T-helper 1 cell treated with Interleukin-12 subunit alpha and Interleukin-12 subunit beta and Interleukin-4 antibody, amounts not matched to agents 30 μg/mL and 1 μg/mL, for 36 hours (primary cell): ENCODE results near the gene CADM3.

Experiments
- H3K27ac Mint-ChIP-seq: one replicate; pipeline ENCODE4 v1.8.0; 2021; ENCODE audit warnings: mild to moderate bottlenecking, mixed read lengths
- H3K27me3 Mint-ChIP-seq: one replicate; pipeline ENCODE4 v1.8.0; 2021; ENCODE audit warnings: low read depth, mixed read lengths
- H3K36me3 Mint-ChIP-seq: one replicate; pipeline ENCODE4 v1.8.0; 2021; ENCODE audit warnings: low read depth, mixed read lengths
- H3K4me1 Mint-ChIP-seq: one replicate; pipeline ENCODE4 v1.8.0; 2021; ENCODE audit warnings: low read depth, mixed read lengths
- H3K4me3 Mint-ChIP-seq: one replicate; pipeline ENCODE4 v1.8.0; 2021; ENCODE audit warnings: mild to moderate bottlenecking, moderate library complexity, mixed read lengths
- H3K9me3 Mint-ChIP-seq: one replicate; pipeline ENCODE4 v1.8.0; 2021; ENCODE audit warnings: mixed read lengths

CADM3 gene

GRCh38 chr1:159207774-159208173 lies 36.4 kb downstream of the CADM3 start:
- peaks cover 54% of the 10 kb centered on the region for H3K27me3 Mint-ChIP-seq
- no peak overlapping the region for H3K4me3 Mint-ChIP-seq
- H3K9me3 Mint-ChIP-seq: no peaks in the 10 kb centered on the region
- H3K36me3 Mint-ChIP-seq: no peaks in the 10 kb centered on the region
- H3K27ac Mint-ChIP-seq: no peak overlapping the region
- H3K4me1 Mint-ChIP-seq: peaks cover 5% of the 10 kb centered on the region

DNA sequence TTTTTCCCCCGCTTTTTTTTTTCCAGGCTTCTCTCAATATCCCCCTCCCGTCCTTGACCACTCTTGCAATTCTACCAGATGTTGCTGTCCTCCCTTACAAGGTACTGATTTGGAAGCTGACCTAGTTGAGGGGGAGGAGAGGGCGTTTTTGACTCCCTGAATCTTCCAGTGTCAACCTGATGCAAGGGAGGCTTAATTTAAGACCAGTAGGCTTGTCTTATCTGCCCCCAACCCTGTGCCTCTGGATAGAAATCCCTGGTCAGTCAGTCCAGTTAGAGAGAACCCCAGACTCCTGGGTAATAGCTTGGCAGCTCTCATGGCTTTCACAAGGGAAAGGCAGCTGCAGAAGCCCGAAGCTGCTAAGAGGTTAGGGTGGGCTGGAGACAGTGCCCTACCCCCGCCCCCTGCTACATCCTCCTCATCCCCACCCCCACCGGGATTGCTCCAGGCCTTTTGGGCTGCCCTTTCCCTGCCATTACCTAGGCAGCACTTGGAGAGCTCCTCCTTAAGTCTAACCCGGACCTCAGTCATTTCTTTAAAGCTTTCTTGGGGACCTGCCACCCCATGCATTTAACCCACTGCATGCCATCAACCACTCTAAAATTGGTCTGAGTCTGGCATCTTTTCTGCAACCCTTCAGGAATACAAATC lies 36.9 kb downstream of the CADM3 start:
- no peak overlapping the region for H3K27ac Mint-ChIP-seq
- H3K27me3 Mint-ChIP-seq: peaks cover 55% of the 10 kb centered on the region
- no peaks in the 10 kb centered on the region for H3K9me3 Mint-ChIP-seq
- peaks cover 5% of the 10 kb centered on the region for H3K4me1 Mint-ChIP-seq
- H3K36me3 Mint-ChIP-seq: no peaks in the 10 kb centered on the region
- no peak overlapping the region for H3K4me3 Mint-ChIP-seq

DNA sequence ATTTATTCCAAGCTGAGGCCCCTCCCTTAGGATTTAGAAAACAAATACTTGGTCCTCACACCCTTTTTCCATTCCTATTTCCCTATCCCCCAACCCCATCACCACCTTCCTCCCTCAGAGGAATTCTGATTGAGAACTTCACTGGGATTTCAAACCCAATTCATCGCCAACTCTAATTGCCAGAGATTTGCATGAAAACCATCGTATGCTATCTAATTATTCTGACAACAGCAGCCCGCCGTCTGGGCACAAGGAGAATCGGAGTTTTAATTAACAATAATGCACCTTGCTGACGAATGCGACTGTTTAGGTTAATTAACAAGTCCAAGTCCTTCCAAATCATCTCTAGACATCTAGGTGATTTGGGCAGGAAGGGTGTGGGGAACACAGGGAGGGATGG lies 37.6 kb downstream of the CADM3 start:
- Mint-ChIP-seq H3K9me3 (no peaks in the 10 kb centered on the region), H3K4me3 (no peak overlapping the region), H3K27me3 (peaks cover 57% of the 10 kb centered on the region), H3K36me3 (no peaks in the 10 kb centered on the region), H3K4me1 (peaks cover 5% of the 10 kb centered on the region), H3K27ac (no peak overlapping the region)

DNA sequence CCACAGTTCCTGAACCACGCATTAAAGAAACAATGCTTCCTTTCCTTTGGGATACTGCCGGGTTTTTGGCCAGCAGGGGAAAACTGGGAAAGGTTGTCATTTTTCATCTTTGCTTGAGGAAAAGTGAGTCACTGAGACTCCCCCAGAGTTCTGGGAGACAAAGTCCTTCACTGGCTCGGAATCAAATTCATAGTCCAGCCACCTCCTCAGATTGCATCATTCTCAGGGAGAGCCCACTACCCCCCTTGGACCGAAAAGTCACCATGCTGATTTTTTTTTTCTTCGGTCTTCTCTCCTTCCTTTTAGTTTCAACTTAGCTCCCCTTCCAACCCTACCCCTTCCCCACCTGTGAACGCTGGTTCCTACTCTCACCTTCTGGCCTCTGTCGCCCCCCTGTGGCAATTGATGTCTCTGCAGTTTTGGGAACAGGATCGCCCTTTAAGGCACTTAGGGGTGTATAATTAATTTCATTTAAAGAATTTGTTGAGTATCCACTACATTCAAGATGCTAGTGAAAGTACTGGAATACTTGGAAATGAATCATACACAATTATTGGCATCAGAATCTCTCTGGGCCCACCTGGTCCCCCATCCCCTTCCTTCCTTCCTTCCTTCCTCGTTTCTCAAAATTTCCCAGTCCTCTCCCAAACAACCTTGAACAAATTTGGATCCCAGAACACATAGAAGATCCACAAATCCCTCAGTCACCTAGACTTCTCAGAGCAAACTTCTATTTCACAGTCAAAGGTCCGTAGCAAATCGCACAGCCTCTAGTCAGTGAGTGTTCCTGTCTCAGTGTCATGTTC lies 40.1 kb downstream of the CADM3 start:
- Mint-ChIP-seq H3K27me3 (peaks cover 44% of the 10 kb centered on the region), H3K36me3 (no peaks in the 10 kb centered on the region), H3K9me3 (no peaks in the 10 kb centered on the region), H3K4me3 (no peak overlapping the region), H3K27ac (no peak overlapping the region), H3K4me1 (peaks cover 5% of the 10 kb centered on the region)

DNA sequence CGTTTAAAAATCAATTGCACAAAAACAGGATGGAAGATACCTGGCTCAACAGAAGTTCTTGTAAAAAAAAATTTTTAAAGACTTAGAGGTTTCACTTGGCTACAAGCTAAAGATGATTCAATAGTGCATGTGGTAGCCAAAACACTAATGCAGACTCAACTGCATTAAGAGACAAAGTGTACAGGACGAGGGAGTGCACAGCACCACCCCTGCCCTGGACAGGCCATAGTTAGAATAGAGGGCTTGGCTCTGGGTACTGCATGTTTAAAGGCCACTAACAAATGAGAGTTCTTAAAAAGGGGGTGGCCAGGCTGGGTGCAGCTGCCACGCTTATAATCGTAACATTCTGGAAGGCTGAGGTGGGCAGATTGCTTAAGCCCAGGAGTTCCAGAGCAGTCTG lies 41.2 kb downstream of the CADM3 start:
- H3K27me3 Mint-ChIP-seq: peaks cover 36% of the 10 kb centered on the region
- no peaks in the 10 kb centered on the region for H3K9me3 Mint-ChIP-seq
- H3K27ac Mint-ChIP-seq: no peak overlapping the region
- H3K36me3 Mint-ChIP-seq: no peaks in the 10 kb centered on the region
- H3K4me1 Mint-ChIP-seq: peaks cover 5% of the 10 kb centered on the region
- H3K4me3 Mint-ChIP-seq: no peak overlapping the region

DNA sequence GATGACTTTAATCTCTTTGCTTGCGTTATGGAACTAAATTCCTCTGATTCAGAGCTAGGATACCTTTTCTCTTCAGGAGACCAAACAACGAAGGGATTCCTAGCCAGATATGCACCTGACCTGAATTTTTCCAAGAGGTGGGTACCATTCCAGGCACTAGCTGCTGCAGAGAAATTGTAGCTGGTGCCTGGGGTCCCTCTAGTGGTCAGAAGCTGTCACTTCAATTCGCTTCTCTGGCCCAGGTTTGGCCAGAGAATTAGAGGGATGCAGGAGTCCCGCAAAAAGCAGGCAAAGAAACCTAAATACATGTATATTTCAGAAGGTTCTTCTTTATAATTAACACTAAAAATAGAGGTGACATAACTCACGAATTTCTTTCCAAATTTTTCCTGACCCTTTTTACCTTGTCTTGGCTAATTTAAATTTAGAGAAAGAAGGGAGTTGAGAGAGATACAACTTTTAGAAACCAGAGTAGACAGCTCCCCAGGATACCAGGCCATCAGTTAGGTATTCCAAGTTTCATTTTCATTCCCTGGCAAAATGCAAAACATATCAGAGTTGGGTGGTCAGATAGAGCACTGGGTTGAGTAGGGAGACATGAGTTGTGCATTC lies 42.8 kb downstream of the CADM3 start:
- Mint-ChIP-seq H3K27ac (no peak overlapping the region), H3K27me3 (peaks cover 20% of the 10 kb centered on the region), H3K4me3 (no peak overlapping the region)

GRCh38 chr1:159218649-159219636 lies 47.5 kb downstream of the CADM3 start:
- no peaks in the 10 kb centered on the region for H3K27me3 Mint-ChIP-seq
- no peaks in the 10 kb centered on the region for H3K36me3 Mint-ChIP-seq
- H3K9me3 Mint-ChIP-seq: no peaks in the 10 kb centered on the region
- H3K4me3 Mint-ChIP-seq: no peak overlapping the region
- H3K27ac Mint-ChIP-seq: no peak overlapping the region
- H3K4me1 Mint-ChIP-seq: no peaks in the 10 kb centered on the region

More for the DNA sequence above, 42.8 kb downstream of the CADM3 start:
- Mint-ChIP-seq H3K4me1 (peaks cover 2% of the 10 kb centered on the region), H3K36me3 (no peaks in the 10 kb centered on the region), H3K9me3 (no peaks in the 10 kb centered on the region)

- H3K36me3 Mint-ChIP-seq: no peaks in the 10 kb centered on the region
- no peaks in the 10 kb centered on the region for H3K9me3 Mint-ChIP-seq
- no peak overlapping the region for H3K27ac Mint-ChIP-seq
- no peaks in the 10 kb centered on the region for H3K4me1 Mint-ChIP-seq
- peaks cover 4% of the 10 kb centered on the region for H3K27me3 Mint-ChIP-seq
- no peak overlapping the region for H3K4me3 Mint-ChIP-seq
Measured at GRCh38 chr1:159222075-159222865, 50.9 kb downstream of the CADM3 start.

DNA sequence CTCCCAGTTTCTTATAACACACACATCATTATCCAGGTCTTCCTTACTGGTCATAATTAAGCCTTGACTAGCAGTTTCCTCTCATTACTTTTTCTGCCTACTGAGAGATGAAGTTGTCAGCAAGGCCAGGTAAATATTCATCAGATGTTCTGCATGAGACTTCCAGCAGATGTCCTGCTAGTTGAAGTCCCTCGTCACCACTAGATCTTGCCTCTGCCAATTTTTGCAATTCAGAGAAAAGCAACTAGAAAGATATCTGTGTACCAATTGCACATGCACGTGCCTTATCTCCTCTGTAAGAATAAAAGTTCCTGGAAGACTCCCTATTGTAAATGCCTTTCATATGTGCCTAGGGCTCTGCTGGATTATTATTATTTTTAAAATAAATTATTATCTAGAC lies 51.6 kb downstream of the CADM3 start:
- peaks cover 4% of the 10 kb centered on the region for H3K27me3 Mint-ChIP-seq
- H3K4me1 Mint-ChIP-seq: no peaks in the 10 kb centered on the region
- no peak overlapping the region for H3K4me3 Mint-ChIP-seq
- no peaks in the 10 kb centered on the region for H3K9me3 Mint-ChIP-seq
- no peaks in the 10 kb centered on the region for H3K36me3 Mint-ChIP-seq
- no peak overlapping the region for H3K27ac Mint-ChIP-seq

DNA sequence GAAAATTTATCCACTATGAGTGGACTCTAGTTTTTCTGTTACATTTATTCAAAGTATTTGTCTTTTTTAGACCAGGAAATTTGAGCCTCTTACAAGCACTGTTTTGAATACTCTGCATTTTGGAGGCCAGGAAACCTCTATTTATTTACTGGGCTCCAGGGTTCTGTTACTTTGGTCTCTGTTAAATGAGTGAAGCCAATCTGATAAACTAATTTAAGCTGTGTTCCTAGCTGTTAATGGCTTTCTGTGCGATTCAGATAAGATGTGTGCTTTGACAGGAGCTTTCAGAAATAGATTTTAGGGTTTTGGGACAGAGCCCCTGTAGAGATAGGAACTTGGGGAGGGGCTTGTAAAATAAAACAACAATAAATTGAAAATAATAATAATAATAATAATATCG lies 57.1 kb downstream of the CADM3 start:
- Mint-ChIP-seq H3K27ac (no peak overlapping the region), H3K9me3 (no peaks in the 10 kb centered on the region), H3K4me1 (no peaks in the 10 kb centered on the region), H3K27me3 (peaks cover 4% of the 10 kb centered on the region), H3K36me3 (no peaks in the 10 kb centered on the region), H3K4me3 (no peak overlapping the region)

GRCh38 chr1:159229260-159229885 lies 58.0 kb downstream of the CADM3 start:
- H3K4me3 Mint-ChIP-seq: no peak overlapping the region
- H3K27me3 Mint-ChIP-seq: peaks cover 4% of the 10 kb centered on the region
- H3K4me1 Mint-ChIP-seq: no peaks in the 10 kb centered on the region
- no peaks in the 10 kb centered on the region for H3K9me3 Mint-ChIP-seq
- H3K27ac Mint-ChIP-seq: no peak overlapping the region
- no peaks in the 10 kb centered on the region for H3K36me3 Mint-ChIP-seq

DNA sequence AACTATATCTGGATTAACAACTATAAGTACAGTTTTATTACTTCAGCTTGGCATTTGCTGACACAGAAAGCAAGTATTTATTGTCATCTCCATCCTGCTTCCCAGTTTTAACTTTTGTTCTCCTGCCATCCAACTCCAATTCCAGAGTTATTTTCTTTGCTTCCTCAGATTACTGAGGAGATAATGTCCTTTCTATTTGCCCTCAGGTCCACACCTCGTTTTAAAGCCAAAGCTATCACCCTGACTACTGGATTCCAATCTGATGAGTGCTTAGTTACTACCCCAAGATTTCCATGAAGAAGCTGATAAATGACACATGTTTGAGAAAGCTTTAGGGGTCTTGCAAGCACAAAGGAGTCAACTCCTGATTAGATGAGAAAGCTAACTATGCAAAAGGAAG lies 58.5 kb downstream of the CADM3 start:
- peaks cover 4% of the 10 kb centered on the region for H3K27me3 Mint-ChIP-seq
- H3K9me3 Mint-ChIP-seq: no peaks in the 10 kb centered on the region
- no peak overlapping the region for H3K27ac Mint-ChIP-seq
- no peaks in the 10 kb centered on the region for H3K4me1 Mint-ChIP-seq
- H3K36me3 Mint-ChIP-seq: no peaks in the 10 kb centered on the region
- H3K4me3 Mint-ChIP-seq: no peak overlapping the region

DNA sequence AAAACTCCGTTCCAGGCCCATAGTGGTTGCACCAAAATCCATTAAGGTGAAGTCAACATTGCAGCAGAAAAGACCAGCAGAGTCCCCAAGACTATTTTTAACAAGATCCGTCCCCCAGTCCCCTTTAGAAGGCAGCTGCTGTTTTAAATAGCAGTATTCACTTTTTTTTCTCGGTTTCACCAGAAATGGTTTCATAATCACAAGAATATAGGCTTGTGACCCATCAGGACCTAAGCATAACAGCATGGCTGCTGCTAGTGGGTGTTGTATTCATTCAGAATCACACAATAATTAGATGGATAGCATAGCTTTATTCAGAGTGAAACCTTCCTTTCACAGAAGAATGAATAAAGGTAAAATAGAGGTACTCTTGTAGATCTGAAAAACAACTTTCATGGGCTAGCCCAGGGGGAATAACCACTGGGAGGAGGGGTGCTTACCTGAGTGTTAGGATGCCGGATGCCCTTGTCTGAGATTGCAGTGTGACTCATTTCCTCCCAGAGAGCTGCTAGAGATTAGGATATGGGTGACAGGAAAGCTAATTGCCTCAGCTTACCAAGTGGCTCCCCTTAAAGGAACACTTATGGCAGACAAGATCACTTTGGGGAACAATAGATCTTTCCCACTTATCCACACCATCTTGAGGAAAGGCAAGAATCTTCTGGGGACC lies 68.3 kb downstream of the CADM3 start:
- Mint-ChIP-seq H3K4me1 (no peaks in the 10 kb centered on the region), H3K27ac (no peak overlapping the region)

More for the DNA sequence above, 68.3 kb downstream of the CADM3 start:
- H3K4me3 Mint-ChIP-seq: no peak overlapping the region
- H3K27me3 Mint-ChIP-seq: peaks cover 4% of the 10 kb centered on the region
- H3K36me3 Mint-ChIP-seq: no peaks in the 10 kb centered on the region
- H3K9me3 Mint-ChIP-seq: no peaks in the 10 kb centered on the region
